CD8-positive, alpha-beta memory T cell (primary cell): Measurements from ENCODE around the gene DNAJB1. TPM values are rescaled to one million over a fixed set of nuclear protein-coding genes. Genes with fewer than 3 reads are reported as not detected.
"Not testable (repeated sequence)": the region's sequence is repeated elsewhere in the genome, so short reads cannot be mapped to it uniquely, and the experiment has no call there.

ENCODE experiments used
- CTCF ChIA-PET: fragments of 350-600 bp; sonication (Branson Sonifier 250); formaldehyde crosslinking; loops from one replicate; lab custom pipeline; 2021; ENCODE audit warnings: antibody characterized with exemption; lab: Charles Lee
- POLR2A ChIA-PET: fragments of 350-600 bp; sonication (Branson Sonifier 250); formaldehyde crosslinking; loops from one replicate; lab custom pipeline; 2021; ENCODE audit warnings: antibody characterized with exemption; lab: Charles Lee
- DNase-seq, 5 donors: peaks; one replicate each; pipeline versions ENCODE4 v3.0.0 to v3.0.0-alpha.2; 2020 to 2022; ENCODE audit warnings: mixed read lengths in 1 of 5
- H3K27ac ChIP-seq: one replicate; pipeline ENCODE4 v1.7.0; 2013; ENCODE audit warnings: low read depth, mild to moderate bottlenecking, low read length, moderate library complexity
- H3K27me3 ChIP-seq: 2 replicates; pipeline ENCODE4 v1.7.0; 2013; ENCODE audit warnings: low read length, mild to moderate bottlenecking; ENCODE audit not compliant: insufficient read depth, poor library complexity, severe bottlenecking
- H3K36me3 ChIP-seq: 2 replicates; pipeline ENCODE4 v1.7.0; 2013; ENCODE audit warnings: mild to moderate bottlenecking, low read length, moderate library complexity; ENCODE audit not compliant: insufficient read depth
- H3K4me1 ChIP-seq: 2 replicates; pipeline ENCODE4 v1.7.0; 2013; ENCODE audit warnings: mild to moderate bottlenecking, low read length, moderate library complexity; ENCODE audit not compliant: insufficient read depth
- H3K4me3 ChIP-seq: 2 replicates; pipeline ENCODE4 v1.7.0; 2013; ENCODE audit warnings: mild to moderate bottlenecking, low read length
- H3K9me3 ChIP-seq: 2 replicates; pipeline ENCODE4 v1.7.0; 2013; ENCODE audit warnings: mild to moderate bottlenecking, low read length
- H3K27ac Mint-ChIP-seq, 8 donors: one replicate each; pipeline ENCODE4 v1.8.0; 2020 to 2021; ENCODE audit warnings: mixed read lengths in 8 of 8, mild to moderate bottlenecking in 6 of 8, inconsistent platforms in 3 of 8, moderate library complexity in 3 of 8
- H3K27me3 Mint-ChIP-seq, 2 donors: one replicate each; pipeline ENCODE4 v1.8.0; 2020 to 2021; ENCODE audit warnings: mixed read lengths in 2 of 2, mild to moderate bottlenecking in 1 of 2, moderate library complexity in 1 of 2
- H3K36me3 Mint-ChIP-seq, 3 donors: one replicate each; pipeline ENCODE4 v1.8.0; 2020 to 2021; ENCODE audit warnings: mixed read lengths in 3 of 3, inconsistent platforms in 1 of 3, mild to moderate bottlenecking in 1 of 3
- H3K4me1 Mint-ChIP-seq, 3 donors: one replicate each; pipeline ENCODE4 v1.8.0; 2020 to 2021; ENCODE audit warnings: mixed read lengths in 3 of 3, inconsistent platforms in 1 of 3, mild to moderate bottlenecking in 1 of 3
- H3K4me3 Mint-ChIP-seq, 7 donors: one replicate each; pipeline ENCODE4 v1.8.0; 2020 to 2021; ENCODE audit warnings: mixed read lengths in 7 of 7, mild to moderate bottlenecking in 6 of 7, moderate library complexity in 4 of 7, inconsistent platforms in 2 of 7
- H3K9me3 Mint-ChIP-seq, 5 donors: one replicate each; pipeline ENCODE4 v1.8.0; 2020 to 2022; ENCODE audit warnings: mixed read lengths in 5 of 5, mild to moderate bottlenecking in 3 of 5, moderate library complexity in 2 of 5, inconsistent platforms in 1 of 5
- polyA plus RNA-seq: library from polyadenylated mRNA; unstranded; fragments of 300-500 nt; fragmentation: Illumina TruSeq; gene quantifications from one replicate; pipeline ENCODE4 v1.2.3, GENCODE V29; 2021
- total RNA-seq, 2 experiments: library from RNA; stranded (reverse); gene quantifications; one replicate each; pipeline ENCODE4 v1.2.3, GENCODE V29; 2021

The DNAJB1 gene
- total and polyA plus RNA-seq, 3 experiments from 2014 or later: 98.6 to 385 (median 103) TPM

- POLR2A ChIA-PET: interaction anchor here (1.1 to 5.2 kb wide), 3 partner anchors 14 to 28 kb away, joined by 3 to 175 read pairs (median 3); partner anchors contain the start of gene DNAJB1
- not testable (repeated sequence) for H3K27me3 Mint-ChIP-seq, H3K4me3 ChIP-seq, H3K9me3 ChIP-seq, DNase-seq, H3K27me3 ChIP-seq, H3K36me3 ChIP-seq, H3K4me3 Mint-ChIP-seq, H3K27ac ChIP-seq, H3K9me3 Mint-ChIP-seq, H3K36me3 Mint-ChIP-seq
- H3K4me1 Mint-ChIP-seq: peaks cover 32 to 50% (median 48%) of the 10 kb centered on the region in 3 donors
- peak overlapping the region in 1 of 8 donors; percentile 68 for H3K27ac Mint-ChIP-seq
- H3K4me1 ChIP-seq: peaks cover 54% of the 10 kb centered on the region
- CTCF ChIA-PET: interaction anchor here (0.7 to 5.3 kb wide), 24 partner anchors 9 to 368 kb away, joined by 3 to 65 read pairs (median 6); partner anchors contain the start of genes ASF1B, DNAJB1, GIPC1 and NDUFB7
Measured at GRCh38 chr19:14504575-14504974, 13.6 kb downstream of the DNAJB1 start.

- peak overlapping the region in 3 of 8 donors; percentile 35 to 70 (median 52) for H3K27ac Mint-ChIP-seq
- CTCF ChIA-PET: interaction anchor here (1.2 to 5.3 kb wide), 12 partner anchors 8 to 367 kb away, joined by 3 to 42 read pairs (median 8); partner anchors contain the start of genes ASF1B, DNAJB1, GIPC1 and NDUFB7
Measured at GRCh38 chr19:14503285-14503684, 14.9 kb downstream of the DNAJB1 start.

GRCh38 chr19:14502334-14503092 lies 15.7 kb downstream of the DNAJB1 start:
- POLR2A ChIA-PET: interaction anchor here (0.6 to 1.3 kb wide), 2 partner anchors 16 to 160 kb away, joined by 3 read pairs; partner anchors contain the start of gene DNAJB1
- no peak overlapping the region for H3K4me3 ChIP-seq
- no peak for DNase-seq
- H3K36me3 Mint-ChIP-seq: no peaks in the 10 kb centered on the region
- no peaks in the 10 kb centered on the region for H3K27me3 Mint-ChIP-seq
- CTCF ChIA-PET: interaction anchor here (1.2 to 3.9 kb wide), 3 partner anchors 16 to 49 kb away, joined by 3 to 29 read pairs (median 7); partner anchors contain the start of gene DNAJB1
- peaks cover 37% of the 10 kb centered on the region for H3K4me1 ChIP-seq
- no peaks in the 10 kb centered on the region for H3K36me3 ChIP-seq
- no peak overlapping the region for H3K27ac ChIP-seq
- H3K9me3 ChIP-seq: no peaks in the 10 kb centered on the region
- peak overlapping the region in 1 of 8 donors; percentile 27 for H3K27ac Mint-ChIP-seq
- peaks cover 22 to 38% (median 37%) of the 10 kb centered on the region in 3 donors for H3K4me1 Mint-ChIP-seq
- H3K27me3 ChIP-seq: no peaks in the 10 kb centered on the region
- no peaks in the 10 kb centered on the region for H3K9me3 Mint-ChIP-seq
- H3K4me3 Mint-ChIP-seq: no peak overlapping the region

More at GRCh38 chr19:14503285-14503684, 14.9 kb downstream of the DNAJB1 start:
- Mint-ChIP-seq H3K4me1 (peaks cover 28 to 44% (median 44%) of the 10 kb centered on the region in 3 donors), H3K36me3 (no peaks in the 10 kb centered on the region), H3K27me3 (no peaks in the 10 kb centered on the region), H3K4me3 (no peak overlapping the region), H3K9me3 (no peaks in the 10 kb centered on the region)
- POLR2A ChIA-PET: interaction anchor here (0.8 to 5.2 kb wide), 2 partner anchors 8 to 16 kb away, joined by 3 to 175 read pairs; partner anchors contain the start of genes DNAJB1 and GIPC1
- no peak overlapping the region for H3K27ac ChIP-seq
- no peaks in the 10 kb centered on the region for H3K9me3 ChIP-seq
- no peak overlapping the region for H3K4me3 ChIP-seq
- no peak for DNase-seq
- peaks cover 45% of the 10 kb centered on the region for H3K4me1 ChIP-seq
- H3K36me3 ChIP-seq: no peaks in the 10 kb centered on the region
- no peaks in the 10 kb centered on the region for H3K27me3 ChIP-seq

- peak overlapping the region; percentile 29 to 93 (median 84) for H3K4me3 Mint-ChIP-seq
- Histone ChIP-seq H3K27me3 (no peaks in the 10 kb centered on the region), H3K27ac (no peak overlapping the region), H3K36me3 (no peaks in the 10 kb centered on the region), H3K4me1 (peaks cover 24% of the 10 kb centered on the region), H3K4me3 (no peak overlapping the region), H3K9me3 (no peaks in the 10 kb centered on the region)
- ChIA-PET CTCF (interaction anchor here (1.0 to 2.7 kb wide), 4 partner anchors 10 to 360 kb away, joined by 3 to 14 read pairs (median 6); no protein-coding TSS in a partner anchor), POLR2A (interaction anchor here (0.6 to 3.3 kb wide), 4 partner anchors 10 to 1814 kb away, joined by 3 to 17 read pairs (median 8); partner anchors contain the start of gene DNAJB1)
- H3K4me1 Mint-ChIP-seq: peaks cover 19 to 34% (median 30%) of the 10 kb centered on the region in 3 donors
- H3K27me3 Mint-ChIP-seq: no peaks in the 10 kb centered on the region
- no peak for DNase-seq
- H3K9me3 Mint-ChIP-seq: no peaks in the 10 kb centered on the region
- H3K36me3 Mint-ChIP-seq: peaks cover 0 to 9% (median 4%) of the 10 kb centered on the region in 3 donors
- H3K27ac Mint-ChIP-seq: peak overlapping the region in 4 of 8 donors; percentile 17 to 92 (median 71)
Measured at GRCh38 chr19:14497228-14497921, 20.8 kb downstream of the DNAJB1 start.

- Mint-ChIP-seq H3K4me3 (peak overlapping the region; percentile 72 to 93 (median 84)), H3K27me3 (no peaks in the 10 kb centered on the region), H3K27ac (peak overlapping the region; percentile 59 to 92 (median 70)), H3K9me3 (no peaks in the 10 kb centered on the region), H3K36me3 (peaks cover 0 to 12% (median 4%) of the 10 kb centered on the region in 3 donors), H3K4me1 (peaks cover 19 to 34% (median 30%) of the 10 kb centered on the region in 3 donors)
- Histone ChIP-seq H3K4me1 (peaks cover 24% of the 10 kb centered on the region), H3K27me3 (no peaks in the 10 kb centered on the region), H3K36me3 (no peaks in the 10 kb centered on the region), H3K9me3 (no peaks in the 10 kb centered on the region), H3K27ac (no peak overlapping the region), H3K4me3 (no peak overlapping the region)
- ChIA-PET POLR2A (interaction anchor here (1.1 to 3.3 kb wide), 4 partner anchors 10 to 21 kb away, joined by 7 to 17 read pairs (median 10); partner anchors contain the start of gene DNAJB1), CTCF (interaction anchor here (1.3 to 2.7 kb wide), 3 partner anchors 8 to 60 kb away, joined by 6 to 14 read pairs (median 11); no protein-coding TSS in a partner anchor)
- DNase-seq: no peak
Measured at GRCh38 chr19:14496834-14497227, 21.4 kb downstream of the DNAJB1 start.

- Histone ChIP-seq H3K27ac (peak within 1 kb of the TSS; percentile 51), H3K4me3 (peak within 1 kb of the TSS; percentile 71), H3K9me3 (no peaks in the 10 kb centered on the region), H3K4me1 (peaks cover 24% of the 10 kb centered on the region), H3K36me3 (no peaks in the 10 kb centered on the region), H3K27me3 (no peaks in the 10 kb centered on the region)
- ChIA-PET POLR2A (interaction anchor here (0.8 to 3.3 kb wide), 3 partner anchors 7 to 21 kb away, joined by 3 to 17 read pairs (median 12); partner anchors contain the start of gene DNAJB1), CTCF (interaction anchor here (1.4 to 2.7 kb wide), 4 partner anchors 8 to 60 kb away, joined by 4 to 14 read pairs (median 8); no protein-coding TSS in a partner anchor)
- Mint-ChIP-seq H3K9me3 (no peaks in the 10 kb centered on the region), H3K4me1 (peaks cover 19 to 34% (median 33%) of the 10 kb centered on the region in 3 donors), H3K4me3 (peak within 1 kb of the TSS; percentile 75 to 93 (median 88)), H3K27me3 (no peaks in the 10 kb centered on the region), H3K36me3 (peaks cover 0 to 17% (median 4%) of the 10 kb centered on the region in 3 donors), H3K27ac (peak within 1 kb of the TSS; percentile 67 to 94 (median 84))
- peak; percentile 74 to 89 (median 82) for DNase-seq
Measured at GRCh38 chr19:14496029-14496833, 22.0 kb downstream of the DNAJB1 start, which contains the start of gene GIPC1. TSS of gene GIPC1 (minus strand) at chr19:14496127. CDS start at chr19:14482976, 13,151 bp downstream.
